Transverse colon (tissue), 4 donors: ENCODE measurements around the gene KCNJ16.

Experiments used
- EP300 ChIP-seq: sonication (generic); formaldehyde crosslinking; IDR thresholded peaks from one replicate; pipeline ENCODE4 v1.6.1; 2017; ENCODE audit warnings: antibody characterized with exemption, low read depth
- POLR2A ChIP-seq: fragments of 450-650 bp; IDR thresholded peaks from one replicate; pipeline ENCODE4 v1.6.1; 2016; ENCODE audit warnings: antibody characterized with exemption, mild to moderate bottlenecking, moderate library complexity
- POLR2AphosphoS5 ChIP-seq, 3 donors: sonication (generic); formaldehyde crosslinking; IDR thresholded peaks; one replicate each; pipeline ENCODE4 v1.6.1; 2016; ENCODE audit warnings: antibody characterized with exemption in 3 of 3
- TF ChIP-seq, protein P1 (sequence below), 5 experiments: fragments of 200-600 bp in 3 of 5; fragments of 450-650 bp in 2 of 5; sonication (generic) in 3 of 5; IDR thresholded peaks; 1 replicate in 2 of 5; 2 replicates in 3 of 5; pipeline ENCODE4 v1.5.1; 2016 to 2017; ENCODE audit warnings: antibody characterized with exemption in 5 of 5, inconsistent platforms in 3 of 5, mild to moderate bottlenecking in 2 of 5, moderate library complexity in 1 of 5

- TF ChIP-seq POLR2A, result no peak
- TF ChIP-seq, protein P1, sequence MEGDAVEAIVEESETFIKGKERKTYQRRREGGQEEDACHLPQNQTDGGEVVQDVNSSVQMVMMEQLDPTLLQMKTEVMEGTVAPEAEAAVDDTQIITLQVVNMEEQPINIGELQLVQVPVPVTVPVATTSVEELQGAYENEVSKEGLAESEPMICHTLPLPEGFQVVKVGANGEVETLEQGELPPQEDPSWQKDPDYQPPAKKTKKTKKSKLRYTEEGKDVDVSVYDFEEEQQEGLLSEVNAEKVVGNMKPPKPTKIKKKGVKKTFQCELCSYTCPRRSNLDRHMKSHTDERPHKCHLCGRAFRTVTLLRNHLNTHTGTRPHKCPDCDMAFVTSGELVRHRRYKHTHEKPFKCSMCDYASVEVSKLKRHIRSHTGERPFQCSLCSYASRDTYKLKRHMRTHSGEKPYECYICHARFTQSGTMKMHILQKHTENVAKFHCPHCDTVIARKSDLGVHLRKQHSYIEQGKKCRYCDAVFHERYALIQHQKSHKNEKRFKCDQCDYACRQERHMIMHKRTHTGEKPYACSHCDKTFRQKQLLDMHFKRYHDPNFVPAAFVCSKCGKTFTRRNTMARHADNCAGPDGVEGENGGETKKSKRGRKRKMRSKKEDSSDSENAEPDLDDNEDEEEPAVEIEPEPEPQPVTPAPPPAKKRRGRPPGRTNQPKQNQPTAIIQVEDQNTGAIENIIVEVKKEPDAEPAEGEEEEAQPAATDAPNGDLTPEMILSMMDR (IDR thresholded peaks at IDR 0.05), result no peak
- TF ChIP-seq EP300, result no peak
- no peak for TF ChIP-seq POLR2AphosphoS5 (IDR thresholded peaks at IDR 0.05)
Observed at GRCh38 chr17:70100983-70101382, 26.0 kb downstream of the KCNJ16 start.
